ENCODE results near the gene SNX5.

SNX5 gene

DNA sequence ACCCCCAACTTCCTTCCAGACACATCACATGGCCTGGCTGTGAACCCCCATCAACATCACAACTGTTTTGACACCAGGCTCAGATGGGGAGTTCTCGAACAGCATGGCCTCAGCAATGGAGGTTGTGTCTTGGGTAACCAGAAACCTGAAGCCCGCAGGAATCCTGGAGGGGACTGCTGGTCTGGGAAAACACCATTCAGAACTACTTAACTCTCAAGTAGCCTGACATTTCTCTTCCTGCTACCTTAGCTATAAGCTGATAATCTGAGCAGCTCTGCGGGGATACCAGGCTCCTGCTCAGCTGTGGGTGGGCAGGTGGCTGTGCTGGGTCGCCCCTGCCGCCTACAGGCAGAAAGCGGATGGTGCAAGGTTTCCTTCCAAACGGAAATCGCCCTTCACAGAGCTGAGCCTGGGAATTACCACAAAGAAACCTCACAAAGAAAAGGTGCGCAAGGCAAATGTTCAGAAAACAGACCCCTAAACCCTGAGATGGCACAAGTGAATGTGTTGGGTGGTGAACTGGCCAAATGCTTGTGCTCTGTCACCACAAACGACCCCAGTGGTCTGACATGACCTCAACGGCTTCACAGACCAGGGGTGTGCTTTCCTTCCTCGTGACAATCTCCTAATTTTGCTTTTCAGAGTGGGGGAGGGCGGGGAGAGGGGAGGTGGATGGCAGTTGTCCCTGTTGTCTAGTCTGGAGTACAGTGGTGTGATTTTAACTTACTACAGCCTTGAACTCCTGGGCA lies 29.5 kb downstream of the SNX5 start:
- peak; percentile 42 for DNase-seq

GRCh38 chr20:17936761-17937732 lies 31.5 kb downstream of the SNX5 start:
- DNase-seq, result no peak

- DNase-seq, result no peak
Observed at GRCh38 chr20:17936286-17936760, 32.3 kb downstream of the SNX5 start.

DNA sequence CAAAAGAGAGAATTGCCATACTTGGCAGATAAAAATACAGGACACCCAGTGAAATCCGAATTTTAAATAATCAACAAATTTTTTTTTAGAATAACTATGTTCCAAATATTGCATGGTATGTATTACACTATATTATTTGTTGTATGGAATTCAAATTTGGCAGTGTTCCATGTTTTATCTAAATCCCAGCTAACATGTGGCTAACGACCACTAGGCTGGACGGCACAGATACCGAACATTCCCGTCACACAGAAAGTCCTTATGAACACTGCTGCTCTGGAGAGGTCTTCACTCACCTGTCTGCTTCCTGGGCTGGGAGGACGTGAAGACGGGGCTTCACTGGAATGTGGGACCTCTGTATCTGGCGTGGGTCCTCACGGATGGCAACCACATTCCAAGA lies 32.8 kb downstream of the SNX5 start:
- DNase-seq, result no peak

DNA sequence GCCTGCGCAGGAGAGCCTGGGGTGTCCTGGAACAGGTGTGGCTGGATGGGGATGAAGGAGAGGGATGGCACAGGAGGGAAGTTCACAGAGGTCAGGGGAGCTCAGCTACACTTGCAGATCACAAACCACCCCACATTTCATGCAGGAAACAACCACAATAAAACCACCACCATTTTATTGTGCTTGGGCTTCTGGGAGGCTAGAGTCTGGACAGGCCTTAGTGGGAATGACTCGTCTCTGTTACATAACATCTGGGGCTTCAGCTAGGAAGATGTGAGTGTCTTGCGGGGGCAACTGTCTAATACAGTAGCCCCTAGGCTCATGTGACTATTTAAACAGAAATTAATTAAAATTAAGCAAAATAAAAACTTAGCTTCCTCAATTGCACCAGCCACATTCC lies 33.4 kb downstream of the SNX5 start:
- DNase-seq, result no peak

- DNase-seq, result no peak
Observed at GRCh38 chr20:17934141-17934862, 34.3 kb downstream of the SNX5 start.

DNA sequence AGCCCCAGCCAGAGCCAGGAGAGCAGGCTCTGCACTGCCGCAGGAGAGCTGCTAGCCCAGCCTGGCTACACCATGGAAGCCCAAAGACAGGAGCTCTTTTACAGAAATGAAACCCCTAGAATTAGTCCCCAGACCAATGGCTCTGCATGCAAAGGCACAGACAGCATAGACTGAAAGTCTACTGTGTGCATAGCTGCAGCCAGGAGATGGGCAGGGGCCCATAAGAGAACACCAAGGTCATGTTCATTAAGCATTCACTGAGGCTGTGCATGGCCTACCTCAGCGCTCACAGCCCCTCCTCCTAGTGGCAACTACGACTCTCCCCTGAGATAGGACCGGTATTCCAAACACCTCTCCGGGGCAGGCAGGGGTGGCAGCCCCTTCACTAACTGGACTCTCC lies 34.9 kb downstream of the SNX5 start:
- no peak for DNase-seq

DNA sequence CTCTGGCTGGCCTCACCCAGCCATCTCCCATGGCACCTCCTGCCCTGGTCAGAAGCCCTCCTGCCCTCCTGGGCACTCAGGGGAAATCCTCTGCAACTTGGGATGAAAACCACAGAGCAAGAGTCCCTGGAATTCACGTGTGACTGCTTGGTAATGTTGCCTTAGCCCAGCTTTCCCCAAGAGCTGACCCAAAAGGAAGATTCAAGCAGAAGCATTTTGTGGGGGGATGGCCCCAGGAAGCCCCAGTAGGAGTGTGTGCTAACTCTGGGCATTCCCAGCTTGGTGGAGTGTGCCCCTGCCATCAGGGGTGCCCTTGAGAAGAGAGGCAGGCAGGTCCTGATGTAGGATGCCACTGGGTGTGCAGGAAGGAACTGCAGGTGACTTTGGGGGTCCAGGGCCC lies 35.5 kb downstream of the SNX5 start:
- DNase-seq, result no peak

DNA sequence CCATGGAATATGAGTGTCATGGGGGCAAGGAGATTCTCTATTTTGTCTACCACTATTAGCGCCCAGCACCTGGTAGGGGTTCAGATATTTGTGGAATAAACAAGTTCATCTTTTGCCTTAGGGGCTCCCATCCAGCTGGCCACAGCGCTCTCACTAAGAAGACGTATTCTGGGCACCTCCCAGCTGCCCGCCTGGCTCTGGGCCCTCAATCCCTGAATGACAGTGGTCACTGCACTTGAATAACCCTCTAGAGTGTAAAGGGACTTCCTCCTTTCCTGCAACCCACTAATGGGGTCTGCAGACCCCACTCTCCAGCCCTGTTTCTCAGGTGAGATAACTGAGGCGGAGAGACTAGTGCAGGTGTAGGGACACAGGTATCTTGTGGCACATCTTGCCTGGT lies 36.2 kb downstream of the SNX5 start:
- DNase-seq, result no peak

- DNase-seq, result no peak
Observed at GRCh38 chr20:17931513-17931912, 37.1 kb downstream of the SNX5 start.

GRCh38 chr20:17928633-17929311 lies 39.8 kb downstream of the SNX5 start:
- DNase-seq, result no peak

DNA sequence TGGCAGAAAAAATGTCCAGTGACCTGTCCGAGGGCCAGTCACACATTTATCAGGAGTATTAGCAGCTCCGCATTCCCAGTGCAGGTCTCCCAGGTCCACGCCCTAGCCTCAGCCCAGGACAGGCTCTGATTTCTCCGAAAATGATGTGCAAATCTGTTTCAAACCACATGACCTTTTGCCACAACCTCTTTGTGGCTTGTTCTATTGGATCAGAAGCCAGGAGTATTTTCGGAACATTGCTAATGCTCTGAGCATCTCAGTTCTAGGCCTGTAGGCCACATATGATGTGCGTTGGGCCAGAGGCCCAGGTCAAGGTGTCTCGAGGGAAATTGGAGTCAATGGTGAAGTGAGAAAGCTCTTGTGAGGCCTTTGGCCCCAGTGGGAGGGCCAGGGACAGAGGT lies 40.4 kb downstream of the SNX5 start:
- DNase-seq, result no peak

DNA sequence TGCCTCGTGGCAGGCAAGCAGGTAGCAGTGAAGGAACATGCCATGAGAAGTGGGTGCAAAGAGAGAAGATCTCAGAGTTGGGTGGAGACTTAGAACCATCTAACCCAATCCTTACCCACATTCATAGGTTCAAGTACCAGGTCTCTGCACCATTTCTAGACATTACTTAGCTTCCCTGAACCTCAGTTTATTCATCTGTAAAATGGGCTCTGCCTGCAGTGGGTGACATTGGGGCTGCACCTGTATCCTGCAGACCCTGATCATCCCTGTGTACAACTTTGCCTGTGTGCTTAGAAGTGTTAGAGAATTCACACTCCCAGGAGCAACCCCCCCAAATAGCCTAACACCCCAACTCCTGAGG lies 42.7 kb downstream of the SNX5 start:
- DNase-seq, result no peak

DNA sequence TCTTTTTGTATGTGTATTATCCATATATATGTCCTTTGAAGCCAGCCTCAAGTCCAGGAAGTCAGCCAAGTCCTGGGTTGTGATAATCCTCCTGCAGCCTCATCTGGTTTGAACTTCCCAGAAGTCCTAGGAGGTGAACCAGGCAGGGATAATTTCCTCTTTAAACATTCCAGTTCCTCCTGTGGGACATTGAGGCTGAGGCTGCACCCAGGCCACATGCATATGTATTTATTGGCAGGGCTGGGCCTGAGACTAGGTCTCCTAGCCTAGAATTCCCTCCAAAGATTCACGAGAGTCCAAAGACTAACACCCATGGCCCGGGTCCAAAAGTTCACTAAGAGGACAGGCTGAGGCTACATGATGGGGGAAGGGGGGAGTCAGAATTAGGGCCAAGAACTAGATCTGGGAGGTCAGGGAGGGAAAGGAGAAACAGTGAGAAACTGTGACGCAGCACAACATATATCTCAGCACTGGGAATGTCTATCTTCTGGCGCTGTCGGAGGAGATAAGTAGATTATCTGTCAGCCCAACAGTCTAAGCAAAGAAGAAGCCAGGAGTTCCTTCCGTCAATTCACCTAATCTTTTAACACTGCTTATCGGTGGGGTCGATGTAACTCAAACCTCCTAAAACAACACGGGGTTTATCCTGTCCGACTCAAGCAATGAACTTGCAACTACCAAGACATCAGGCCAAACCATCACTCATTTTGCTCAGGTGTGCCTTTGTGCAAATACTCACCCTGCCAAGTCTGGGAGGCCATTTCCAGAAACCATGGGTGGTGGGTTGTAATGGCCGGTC lies 43.3 kb downstream of the SNX5 start:
- no peak for DNase-seq

DNA sequence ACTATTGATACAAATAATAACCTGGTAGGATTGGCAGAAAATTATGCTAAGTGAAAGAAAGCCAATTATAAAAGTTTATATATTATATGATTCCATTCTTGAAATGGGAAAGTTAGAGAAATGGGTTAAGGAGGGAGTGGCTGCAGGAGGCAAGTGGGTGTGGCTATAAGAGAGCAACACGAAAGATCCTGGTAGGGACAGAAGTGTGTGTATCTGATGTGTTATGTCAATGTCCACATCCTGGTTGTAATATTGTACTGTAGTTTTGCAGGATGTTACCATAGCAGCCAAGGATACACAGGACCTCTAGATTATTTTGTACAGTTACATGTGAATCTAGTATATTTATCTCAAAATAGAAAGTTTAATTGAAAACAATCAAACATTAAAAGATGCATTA lies 46.8 kb downstream of the SNX5 start:
- DNase-seq, result no peak

DNA sequence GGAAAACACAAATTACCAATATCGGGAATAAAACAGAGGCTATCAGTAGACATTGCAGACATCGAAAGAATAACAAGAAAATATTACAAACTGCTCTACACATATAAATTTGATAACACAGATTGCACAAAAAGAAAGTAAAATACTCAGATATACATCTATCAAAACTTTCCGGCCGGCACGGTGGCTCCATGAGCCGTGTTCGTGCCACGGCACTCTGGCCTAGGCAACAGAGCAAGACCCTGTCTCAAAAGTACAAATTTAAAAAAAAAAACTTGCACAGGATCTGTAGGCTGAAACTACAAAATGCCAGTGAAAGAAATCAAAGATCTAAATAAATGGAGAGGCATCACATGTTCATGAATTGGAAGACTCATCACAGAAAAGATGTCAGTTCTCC lies 49.4 kb downstream of the SNX5 start:
- no peak for DNase-seq

DNA sequence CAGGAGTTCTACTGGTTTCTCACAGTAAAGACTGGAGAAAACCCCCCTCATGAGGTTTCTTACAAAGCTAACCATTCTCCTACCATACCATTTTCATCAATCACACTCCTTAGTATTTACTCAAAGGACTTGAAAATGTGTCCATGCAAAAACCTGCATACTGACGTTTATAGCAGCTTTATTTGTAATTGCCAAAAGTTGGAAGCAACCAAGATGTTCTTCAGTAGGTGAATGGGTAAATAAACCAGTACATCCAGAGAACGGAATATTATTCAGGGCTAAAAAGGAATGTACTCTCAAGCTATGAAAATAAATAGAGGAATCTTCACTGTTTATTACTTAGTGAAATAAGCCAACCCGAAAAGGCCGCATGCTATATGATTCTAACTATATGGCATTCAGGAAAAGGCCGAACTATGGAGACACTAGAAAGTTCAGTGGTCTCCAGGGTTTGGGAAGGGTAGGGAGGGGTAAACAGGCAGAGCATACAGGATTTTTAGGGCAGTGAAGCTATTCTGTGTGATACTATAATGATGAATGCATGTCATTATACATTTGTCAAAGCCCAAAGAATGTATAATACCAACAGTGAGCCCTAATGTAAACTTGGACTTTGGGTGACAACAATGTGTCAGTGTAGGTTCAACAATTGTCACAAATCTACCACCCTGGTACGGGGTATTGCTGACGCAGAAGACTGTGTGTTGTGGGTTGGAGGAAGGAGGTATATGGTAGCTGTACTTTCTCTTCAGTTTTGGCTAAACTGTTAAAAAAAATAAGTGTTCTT lies 50.6 kb downstream of the SNX5 start:
- DNase-seq, result no peak

GRCh38 chr20:17916433-17916891 lies 52.1 kb downstream of the SNX5 start:
- DNase-seq, result no peak

- DNase-seq, result no peak
Observed at GRCh38 chr20:17914957-17915356, 53.6 kb downstream of the SNX5 start.

GRCh38 chr20:17912916-17913315 lies 55.7 kb downstream of the SNX5 start:
- DNase-seq, result no peak

DNA sequence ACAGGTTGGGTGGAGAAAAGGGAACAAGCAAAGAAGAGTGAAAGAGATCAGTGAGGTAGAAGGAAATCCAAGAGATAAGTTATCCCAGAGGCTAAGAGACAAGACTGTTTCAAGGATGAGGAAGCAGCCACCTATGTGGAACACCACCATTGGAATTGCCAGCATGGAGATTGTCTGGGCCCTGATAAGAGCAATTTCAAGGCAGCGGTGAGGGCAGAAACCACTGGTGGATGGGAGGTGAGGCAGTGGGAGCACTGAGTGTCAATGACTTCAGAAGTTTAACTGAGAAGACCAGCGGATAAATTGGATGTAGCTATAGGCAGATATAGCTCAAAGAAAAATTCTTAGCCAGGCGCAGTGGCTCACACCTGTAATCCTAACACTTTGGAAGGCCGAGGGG lies 56.7 kb downstream of the SNX5 start:
- DNase-seq, result no peak

Measured in NCI-H774 (cell line).